H1 (cell line): ENCODE results near the gene C5. TPM values are rescaled to one million over a fixed set of nuclear protein-coding genes. Genes with fewer than 3 reads are reported as not detected.

ENCODE experiments used
- CTCF ChIA-PET: fragments of 300-600 bp; sonication (Branson Sonifier 250); formaldehyde crosslinking; loops from one replicate; lab custom pipeline; 2021; ENCODE audit not compliant: partially characterized antibody; lab: Charles Lee
- POLR2A ChIA-PET: fragments of 300-600 bp; sonication (Branson Sonifier 250); formaldehyde crosslinking; loops from one replicate; lab custom pipeline; 2021; ENCODE audit warnings: inconsistent platforms; ENCODE audit not compliant: partially characterized antibody; lab: Charles Lee
- DNase-seq, 2 experiments: peaks; one replicate each; pipeline versions ENCODE4 v3.0.0 to v3.0.0-alpha.2; 2010 to 2022; ENCODE audit warnings: low spot score in 2 of 2, low read depth in 1 of 2, mixed read lengths in 1 of 2
- FAIRE-seq: peaks from 2 replicates; lab custom pipeline; 2011; peaks lifted over from hg19 to GRCh38; lab: Jason Lieb, UNC
- H2AFZ ChIP-seq: 2 replicates; pipeline ENCODE4 v1.8.1; 2012; ENCODE audit warnings: low read length, inconsistent platforms
- H2AK5ac ChIP-seq: 2 replicates; pipeline ENCODE4 v1.6.1; 2013; ENCODE audit warnings: low read depth, low read length
- H2BK120ac ChIP-seq: replicated peaks from 2 replicates; pipeline ENCODE3; 2013; ENCODE audit warnings: low read depth, low read length, inconsistent platforms
- H2BK12ac ChIP-seq: 2 replicates; pipeline ENCODE4 v1.6.1; 2013; ENCODE audit warnings: low read depth, low read length
- H2BK15ac ChIP-seq: 2 replicates; pipeline ENCODE4 v1.6.1; 2013; ENCODE audit warnings: low read length
- H2BK20ac ChIP-seq: 2 replicates; pipeline ENCODE4 v1.6.1; 2013; ENCODE audit warnings: low read length
- H2BK5ac ChIP-seq: 2 replicates; pipeline ENCODE4 v1.6.1; 2013; ENCODE audit warnings: low read depth, low read length
- H3K14ac ChIP-seq: 2 replicates; pipeline ENCODE4 v1.6.1; 2013; ENCODE audit warnings: inconsistent platforms; ENCODE audit not compliant: insufficient read length
- H3K18ac ChIP-seq: 2 replicates; pipeline ENCODE4 v1.6.1; 2013; ENCODE audit warnings: low read length; ENCODE audit errors: extremely low read depth
- H3K23ac ChIP-seq: 2 replicates; pipeline ENCODE4 v1.6.1; 2013; ENCODE audit warnings: inconsistent platforms; ENCODE audit not compliant: insufficient read length
- H3K23me2 ChIP-seq: 2 replicates; pipeline ENCODE4 v1.6.1; 2013; ENCODE audit warnings: low read depth, low read length
- H3K27ac ChIP-seq: 2 replicates; pipeline ENCODE4 v1.6.1; 2011; ENCODE audit warnings: low read depth, low read length, inconsistent platforms
- H3K27me3 ChIP-seq, 4 experiments: replicated peaks in 1 of 4; 1 replicate in 1 of 4; 2 replicates in 3 of 4; pipeline versions ENCODE4 v1.6.1 to v1.8.1; 2011 to 2013; ENCODE audit warnings: low read length in 3 of 4, mild to moderate bottlenecking in 3 of 4, inconsistent platforms in 2 of 4, mixed read lengths in 2 of 4, moderate library complexity in 1 of 4; ENCODE audit not compliant: control insufficient read depth in 3 of 4, insufficient read depth in 3 of 4; ENCODE audit errors: extremely low read depth in 1 of 4
- H3K36me3 ChIP-seq, 4 experiments: 2 replicates each; pipeline versions ENCODE4 v1.6.1 to v1.8.1; 2011 to 2013; ENCODE audit warnings: mild to moderate bottlenecking in 4 of 4, low read length in 3 of 4, moderate library complexity in 2 of 4, control low read depth in 1 of 4, inconsistent platforms in 1 of 4; ENCODE audit not compliant: insufficient read depth in 4 of 4, control insufficient read depth in 2 of 4
- H3K4ac ChIP-seq: replicated peaks from 2 replicates; pipeline ENCODE3; 2013; ENCODE audit warnings: low read length, low read depth, mixed read lengths, inconsistent platforms; ENCODE audit not compliant: insufficient read length
- H3K4me1 ChIP-seq, 4 experiments: replicated peaks in 1 of 4; 1 replicate in 1 of 4; 2 replicates in 3 of 4; pipeline versions ENCODE4 v1.6.1 to v1.8.1; 2011 to 2013; ENCODE audit warnings: low read length in 3 of 4, inconsistent platforms in 2 of 4, mixed read lengths in 1 of 4; ENCODE audit not compliant: insufficient read depth in 4 of 4, control insufficient read depth in 3 of 4
- H3K4me2 ChIP-seq, 2 experiments: 2 replicates each; pipeline versions ENCODE4 v1.6.1 to v1.8.1; 2011 to 2013; ENCODE audit warnings: low read depth in 2 of 2, low read length in 2 of 2, control low read depth in 1 of 2, inconsistent platforms in 1 of 2, mild to moderate bottlenecking in 1 of 2; ENCODE audit not compliant: insufficient read depth in 1 of 2
- H3K4me3 ChIP-seq, 4 experiments: fragments of 200-600, 300-600 bp in 1 of 4; sonication (generic), shearing (Covaris generic), sonication (Bioruptor Twin) in 1 of 4; 2 replicates each; pipeline versions ENCODE4 v1.5.1 to v1.8.1; 2011 to 2016; ENCODE audit warnings: low read length in 4 of 4, low read depth in 3 of 4, control low read depth in 2 of 4, inconsistent platforms in 2 of 4, mild to moderate bottlenecking in 2 of 4, mixed read lengths in 1 of 4, moderate library complexity in 1 of 4; ENCODE audit not compliant: insufficient read depth in 2 of 4; ENCODE audit errors: extremely low read depth in 1 of 4
- H3K56ac ChIP-seq: replicated peaks from 2 replicates; pipeline ENCODE3; 2013; ENCODE audit warnings: low read depth, mild to moderate bottlenecking, mixed read lengths, low read length, inconsistent platforms; ENCODE audit not compliant: insufficient read length
- H3K79me1 ChIP-seq: 2 replicates; pipeline ENCODE4 v1.6.1; 2013; ENCODE audit warnings: low read depth, low read length, control low read depth
- H3K79me2 ChIP-seq, 2 experiments: 2 replicates each; pipeline versions ENCODE4 v1.6.1 to v1.8.1; 2012 to 2013; ENCODE audit warnings: low read length in 2 of 2, mild to moderate bottlenecking in 2 of 2, inconsistent platforms in 1 of 2; ENCODE audit not compliant: insufficient read depth in 2 of 2, control insufficient read depth in 1 of 2
- H3K9ac ChIP-seq, 4 experiments: replicated peaks in 1 of 4; 1 replicate in 1 of 4; 2 replicates in 3 of 4; pipeline versions ENCODE4 v1.6.1 to v1.8.1; 2011 to 2013; ENCODE audit warnings: low read depth in 3 of 4, low read length in 3 of 4, control low read depth in 2 of 4, mild to moderate bottlenecking in 2 of 4, moderate library complexity in 2 of 4, inconsistent platforms in 1 of 4; ENCODE audit errors: extremely low read depth in 1 of 4
- H3K9me3 ChIP-seq, 2 experiments: 2 replicates each; pipeline versions ENCODE4 v1.6.1 to v1.8.1; 2012 to 2013; ENCODE audit warnings: mild to moderate bottlenecking in 2 of 2, moderate library complexity in 2 of 2, control low read depth in 1 of 2, inconsistent platforms in 1 of 2, low read depth in 1 of 2, low read length in 1 of 2, mixed read lengths in 1 of 2; ENCODE audit not compliant: insufficient read depth in 2 of 2
- H4K20me1 ChIP-seq, 2 experiments: replicated peaks in 1 of 2; 2 replicates each; pipeline versions ENCODE3 to v1.8.1; 2011 to 2013; ENCODE audit warnings: inconsistent platforms in 2 of 2, low read length in 2 of 2, mild to moderate bottlenecking in 1 of 2; ENCODE audit not compliant: insufficient read depth in 2 of 2, control insufficient read depth in 1 of 2
- H4K5ac ChIP-seq: 2 replicates; pipeline ENCODE4 v1.6.1; 2013; ENCODE audit warnings: low read length, low read depth, mixed read lengths, inconsistent platforms; ENCODE audit not compliant: insufficient read length
- H4K8ac ChIP-seq: 2 replicates; pipeline ENCODE4 v1.8.0; 2013; ENCODE audit warnings: mild to moderate bottlenecking, moderate library complexity, low read length, inconsistent platforms; ENCODE audit not compliant: insufficient read depth; ENCODE audit errors: extremely low read depth
- H4K91ac ChIP-seq: replicated peaks from 2 replicates; pipeline ENCODE3; 2013; ENCODE audit warnings: low read length, mixed read lengths, inconsistent platforms; ENCODE audit not compliant: insufficient read length
- CBX8 ChIP-seq: fragments of 300-800, 300-1000 bp; sonication (generic); IDR thresholded peaks from 2 replicates; pipeline ENCODE4 v1.7.1; 2016; ENCODE audit warnings: low read depth, low read length, borderline replicate concordance
- HDAC2 ChIP-seq, 2 experiments: fragments of 300-600 bp in 1 of 2; sonication (generic) in 1 of 2; IDR thresholded peaks; 2 replicates each; pipeline ENCODE4 v1.6.1; 2011 to 2012; ENCODE audit warnings: low read depth in 2 of 2, low read length in 2 of 2, mild to moderate bottlenecking in 2 of 2, moderate library complexity in 2 of 2, borderline replicate concordance in 1 of 2, inconsistent platforms in 1 of 2
- polyA plus RNA-seq, 7 experiments: library from polyadenylated mRNA; depleted of rRNA in 3 of 7; stranded (reverse) in 5 of 7; unstranded in 2 of 7; fragments of >200 nt in 5 of 7; fragments of 200-250 nt in 2 of 7; gene quantifications; 1 replicate in 5 of 7; 2 replicates in 1 of 7; 4 replicates in 1 of 7; pipeline versions ENCODE4 v1.2.1 to v1.2.3, GENCODE V29; 2011 to 2013; ENCODE audit warnings: missing spikeins in 2 of 7, mixed read lengths in 2 of 7
- total RNA-seq: library from RNA; stranded (reverse); fragmentation: NEBNext Ultra II Directional; extraction: Animal tissue kit (Norgen Biotek cat#: 25700); gene quantifications from 2 replicates; pipeline ENCODE4 v1.2.1, GENCODE V29; 2021

The C5 gene
- total and polyA plus RNA-seq, 2 of the 8 experiments (the other 6 are each of a cell fraction or from before 2014, with no cell fraction given), result 0.24 to 0.35 TPM

- no peaks in the 10 kb centered on the region for H3K79me1 ChIP-seq
- H3K9me3 ChIP-seq, result no peaks in the 10 kb centered on the region
- no peak overlapping the region for H3K23ac ChIP-seq
- H3K27ac ChIP-seq, result no peak overlapping the region
- H2AFZ ChIP-seq, result no peak overlapping the region
- FAIRE-seq (no peak), DNase-seq (no peak)
- no peak overlapping the region for H2BK12ac ChIP-seq
- no peak overlapping the region for H3K4me3 ChIP-seq
- H3K79me2 ChIP-seq, result no peaks in the 10 kb centered on the region
- no peak overlapping the region for H4K5ac ChIP-seq
- H3K18ac ChIP-seq, result no peak overlapping the region
- TF ChIP-seq HDAC2 (IDR thresholded peaks at IDR 0.05; ENCODE audit: borderline replicate concordance in 1 of 2, low read depth in 2 of 2, low read length in 2 of 2) (no peak), CBX8 (no peak)
- H2BK15ac ChIP-seq, result no peak overlapping the region
- H3K23me2 ChIP-seq, result no peaks in the 10 kb centered on the region
- H2BK20ac ChIP-seq, result no peak overlapping the region
- H3K4me2 ChIP-seq, result no peak overlapping the region
- H2BK5ac ChIP-seq, result no peak overlapping the region
- H3K36me3 ChIP-seq, result no peaks in the 10 kb centered on the region
- H3K14ac ChIP-seq, result no peak overlapping the region
- no peak overlapping the region for H4K8ac ChIP-seq
- H3K4me1 ChIP-seq, result peaks cover 0 to 3% (median 1%) of the 10 kb centered on the region in 4 experiments; a peak in 2 of 7 replicates
- ChIA-PET CTCF (interaction anchor here (0.6 to 5.9 kb wide), 4 partner anchors 7 to 67 kb away, joined by 3 to 41 read pairs (median 4); no protein-coding TSS in a partner anchor), POLR2A (no interaction called here)
- no peak overlapping the region for H3K4ac ChIP-seq
- no peak overlapping the region for H3K9ac ChIP-seq
- no peak overlapping the region for H3K56ac ChIP-seq
- H4K91ac ChIP-seq, result no peak overlapping the region
- no peaks in the 10 kb centered on the region for H4K20me1 ChIP-seq
- no peak overlapping the region for H2AK5ac ChIP-seq
- no peak overlapping the region for H2BK120ac ChIP-seq
- no peaks in the 10 kb centered on the region for H3K27me3 ChIP-seq
Measured at GRCh38 chr9:121048618-121049017, 1.5 kb downstream of the C5 start.
